ENCODE measurements around the gene SLC35F6.

DNA sequence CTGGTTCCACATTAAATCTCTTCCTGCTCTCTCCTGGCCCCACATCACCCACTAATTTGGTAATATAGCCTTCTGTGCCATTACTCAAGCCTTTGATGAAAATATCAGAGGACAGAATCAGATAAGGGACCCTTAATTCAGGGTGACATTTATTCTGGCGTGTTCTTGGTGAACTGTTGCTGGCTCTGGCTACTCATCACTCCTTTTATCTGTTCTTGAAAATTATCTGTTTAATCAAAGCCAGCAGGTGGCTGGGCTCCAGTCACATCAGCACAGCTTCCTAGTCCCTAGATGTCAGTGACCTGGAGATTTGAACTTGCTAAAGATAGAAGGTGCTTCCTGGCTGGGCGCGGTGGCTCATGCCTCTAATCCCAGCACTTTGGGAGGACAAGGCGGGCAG, 26.9 kb upstream of the SLC35F6 start:
- TF ChIP-seq, protein P1, sequence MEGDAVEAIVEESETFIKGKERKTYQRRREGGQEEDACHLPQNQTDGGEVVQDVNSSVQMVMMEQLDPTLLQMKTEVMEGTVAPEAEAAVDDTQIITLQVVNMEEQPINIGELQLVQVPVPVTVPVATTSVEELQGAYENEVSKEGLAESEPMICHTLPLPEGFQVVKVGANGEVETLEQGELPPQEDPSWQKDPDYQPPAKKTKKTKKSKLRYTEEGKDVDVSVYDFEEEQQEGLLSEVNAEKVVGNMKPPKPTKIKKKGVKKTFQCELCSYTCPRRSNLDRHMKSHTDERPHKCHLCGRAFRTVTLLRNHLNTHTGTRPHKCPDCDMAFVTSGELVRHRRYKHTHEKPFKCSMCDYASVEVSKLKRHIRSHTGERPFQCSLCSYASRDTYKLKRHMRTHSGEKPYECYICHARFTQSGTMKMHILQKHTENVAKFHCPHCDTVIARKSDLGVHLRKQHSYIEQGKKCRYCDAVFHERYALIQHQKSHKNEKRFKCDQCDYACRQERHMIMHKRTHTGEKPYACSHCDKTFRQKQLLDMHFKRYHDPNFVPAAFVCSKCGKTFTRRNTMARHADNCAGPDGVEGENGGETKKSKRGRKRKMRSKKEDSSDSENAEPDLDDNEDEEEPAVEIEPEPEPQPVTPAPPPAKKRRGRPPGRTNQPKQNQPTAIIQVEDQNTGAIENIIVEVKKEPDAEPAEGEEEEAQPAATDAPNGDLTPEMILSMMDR (IDR thresholded peaks at IDR 0.05; ENCODE audit: poor library complexity, severe bottlenecking): no peak
- no peak for TF ChIP-seq EP300 (conservative IDR thresholded peaks at IDR 0.05; ENCODE audit: poor library complexity, severe bottlenecking)
- no peak for TF ChIP-seq TAF1 (IDR thresholded peaks at IDR 0.05; ENCODE audit: low read depth)
- TF ChIP-seq EZH2 (IDR thresholded peaks at IDR 0.05; ENCODE audit: borderline replicate concordance, insufficient read depth, low read length, poor library complexity, severe bottlenecking): no peak
- TF ChIP-seq SMC3 (conservative IDR thresholded peaks at IDR 0.05; ENCODE audit: poor library complexity): no peak
- no peak for TF ChIP-seq POLR2AphosphoS5 (IDR thresholded peaks at IDR 0.05)
- TF ChIP-seq MXI1 (conservative IDR thresholded peaks at IDR 0.05; ENCODE audit: poor library complexity, severe bottlenecking): no peak
- TF ChIP-seq, protein P2, sequence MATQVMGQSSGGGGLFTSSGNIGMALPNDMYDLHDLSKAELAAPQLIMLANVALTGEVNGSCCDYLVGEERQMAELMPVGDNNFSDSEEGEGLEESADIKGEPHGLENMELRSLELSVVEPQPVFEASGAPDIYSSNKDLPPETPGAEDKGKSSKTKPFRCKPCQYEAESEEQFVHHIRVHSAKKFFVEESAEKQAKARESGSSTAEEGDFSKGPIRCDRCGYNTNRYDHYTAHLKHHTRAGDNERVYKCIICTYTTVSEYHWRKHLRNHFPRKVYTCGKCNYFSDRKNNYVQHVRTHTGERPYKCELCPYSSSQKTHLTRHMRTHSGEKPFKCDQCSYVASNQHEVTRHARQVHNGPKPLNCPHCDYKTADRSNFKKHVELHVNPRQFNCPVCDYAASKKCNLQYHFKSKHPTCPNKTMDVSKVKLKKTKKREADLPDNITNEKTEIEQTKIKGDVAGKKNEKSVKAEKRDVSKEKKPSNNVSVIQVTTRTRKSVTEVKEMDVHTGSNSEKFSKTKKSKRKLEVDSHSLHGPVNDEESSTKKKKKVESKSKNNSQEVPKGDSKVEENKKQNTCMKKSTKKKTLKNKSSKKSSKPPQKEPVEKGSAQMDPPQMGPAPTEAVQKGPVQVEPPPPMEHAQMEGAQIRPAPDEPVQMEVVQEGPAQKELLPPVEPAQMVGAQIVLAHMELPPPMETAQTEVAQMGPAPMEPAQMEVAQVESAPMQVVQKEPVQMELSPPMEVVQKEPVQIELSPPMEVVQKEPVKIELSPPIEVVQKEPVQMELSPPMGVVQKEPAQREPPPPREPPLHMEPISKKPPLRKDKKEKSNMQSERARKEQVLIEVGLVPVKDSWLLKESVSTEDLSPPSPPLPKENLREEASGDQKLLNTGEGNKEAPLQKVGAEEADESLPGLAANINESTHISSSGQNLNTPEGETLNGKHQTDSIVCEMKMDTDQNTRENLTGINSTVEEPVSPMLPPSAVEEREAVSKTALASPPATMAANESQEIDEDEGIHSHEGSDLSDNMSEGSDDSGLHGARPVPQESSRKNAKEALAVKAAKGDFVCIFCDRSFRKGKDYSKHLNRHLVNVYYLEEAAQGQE (IDR thresholded peaks at IDR 0.05; ENCODE audit: borderline replicate concordance): no peak
